ENCODE data around the gene FLRT2.

FLRT2 gene

GRCh38 chr14:85531141-85531586 lies 1.2 kb downstream of the FLRT2 start:
- no peak for DNase-seq (ENCODE audit: low spot score)

GRCh38 chr14:85531587-85532373 lies 1.8 kb downstream of the FLRT2 start:
- DNase-seq (ENCODE audit: low spot score) = no peak

- no peak for DNase-seq (ENCODE audit: low spot score)
Observed at GRCh38 chr14:85532374-85533022, 2.6 kb downstream of the FLRT2 start.

GRCh38 chr14:85533023-85533860 lies 3.3 kb downstream of the FLRT2 start:
- no peak for DNase-seq (ENCODE audit: low spot score)

- no peak for DNase-seq (ENCODE audit: low spot score)
Observed at GRCh38 chr14:85533861-85534291, 3.9 kb downstream of the FLRT2 start.

- no peak for DNase-seq (ENCODE audit: low spot score)
Observed at GRCh38 chr14:85534458-85535293, 4.7 kb downstream of the FLRT2 start.

GRCh38 chr14:85535321-85535720 lies 5.4 kb downstream of the FLRT2 start:
- no peak for DNase-seq (ENCODE audit: low spot score)

GRCh38 chr14:85535991-85536832 lies 6.3 kb downstream of the FLRT2 start:
- no peak for DNase-seq (ENCODE audit: low spot score)

GRCh38 chr14:85536833-85537190 lies 6.9 kb downstream of the FLRT2 start:
- no peak for DNase-seq (ENCODE audit: low spot score)

GRCh38 chr14:85537526-85537925 lies 7.6 kb downstream of the FLRT2 start:
- no peak for DNase-seq (ENCODE audit: low spot score)

GRCh38 chr14:85538636-85539035 lies 8.7 kb downstream of the FLRT2 start:
- no peak for DNase-seq (ENCODE audit: low spot score)

GRCh38 chr14:85539510-85539909 lies 9.6 kb downstream of the FLRT2 start:
- no peak for DNase-seq (ENCODE audit: low spot score)

- DNase-seq (ENCODE audit: low spot score) = no peak
Observed at GRCh38 chr14:85542623-85543022, 12.7 kb downstream of the FLRT2 start.

GRCh38 chr14:85545738-85546137 lies 15.8 kb downstream of the FLRT2 start:
- no peak for DNase-seq (ENCODE audit: low spot score)

- DNase-seq (ENCODE audit: low spot score) = no peak
Observed at GRCh38 chr14:85546390-85546789, 16.4 kb downstream of the FLRT2 start.

- DNase-seq (ENCODE audit: low spot score) = no peak
Observed at GRCh38 chr14:85549697-85550096, 19.8 kb downstream of the FLRT2 start.

- DNase-seq (ENCODE audit: low spot score) = no peak
Observed at GRCh38 chr14:85554106-85554505, 24.2 kb downstream of the FLRT2 start.

- DNase-seq (ENCODE audit: low spot score) = no peak
Observed at GRCh38 chr14:85556267-85556666, 26.3 kb downstream of the FLRT2 start.

- no peak for DNase-seq (ENCODE audit: low spot score)
Observed at GRCh38 chr14:85558505-85558904, 28.6 kb downstream of the FLRT2 start.

- DNase-seq (ENCODE audit: low spot score) = no peak
Observed at GRCh38 chr14:85562630-85563029, 32.7 kb downstream of the FLRT2 start.

Data from CD4-positive, alpha-beta T cell treated with Interleukin-6 at 100 ng/mL for 8 hours (primary cell).